CD4-positive, alpha-beta T cell treated with Interleukin-1 beta for 1 hour (primary cell): ENCODE data around the gene RAMACL.
"Not testable (repeated sequence)": the region's sequence is repeated elsewhere in the genome, so short reads cannot be mapped to it uniquely, and the experiment has no call there.

Source experiments
- DNase-seq, 2 donors: peaks; one replicate each; pipeline ENCODE4 v3.0.0-alpha.2; 2020 to 2022

Gene RAMACL

DNA sequence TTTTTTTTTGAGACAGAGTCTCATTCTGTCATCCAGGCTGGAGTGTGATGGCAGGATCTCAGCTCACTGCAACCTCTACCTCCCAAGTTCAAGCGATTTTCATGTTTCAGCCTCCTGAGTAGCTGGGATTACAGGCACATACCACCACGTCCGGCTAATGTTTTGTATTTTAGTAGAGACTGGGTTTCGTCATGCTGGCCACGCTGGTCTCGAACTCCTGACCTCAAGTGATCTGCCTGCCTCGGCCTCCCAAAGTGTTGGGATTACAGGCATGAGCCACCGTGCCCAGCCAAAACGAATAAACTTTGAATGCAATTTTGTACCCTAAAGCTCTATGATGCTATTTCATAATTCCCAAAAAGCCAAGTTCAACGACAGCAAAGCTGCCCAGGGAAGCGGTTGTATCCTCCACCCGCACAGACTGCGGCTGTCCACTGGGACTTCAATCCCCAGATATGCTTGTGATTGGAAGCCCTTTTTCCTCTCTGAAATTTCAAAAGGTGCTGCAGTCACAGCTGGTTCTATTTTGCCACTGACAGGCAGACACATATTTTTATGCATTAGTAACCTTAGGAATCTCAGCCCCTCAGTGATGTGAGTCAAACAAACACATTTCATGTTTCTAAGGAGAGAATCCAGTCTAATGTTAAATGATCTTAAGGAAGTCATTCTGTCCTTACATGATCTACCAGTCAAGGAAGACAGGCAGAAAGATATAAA lies 8.7 kb upstream of the RAMACL start:
- no peak for DNase-seq

DNA sequence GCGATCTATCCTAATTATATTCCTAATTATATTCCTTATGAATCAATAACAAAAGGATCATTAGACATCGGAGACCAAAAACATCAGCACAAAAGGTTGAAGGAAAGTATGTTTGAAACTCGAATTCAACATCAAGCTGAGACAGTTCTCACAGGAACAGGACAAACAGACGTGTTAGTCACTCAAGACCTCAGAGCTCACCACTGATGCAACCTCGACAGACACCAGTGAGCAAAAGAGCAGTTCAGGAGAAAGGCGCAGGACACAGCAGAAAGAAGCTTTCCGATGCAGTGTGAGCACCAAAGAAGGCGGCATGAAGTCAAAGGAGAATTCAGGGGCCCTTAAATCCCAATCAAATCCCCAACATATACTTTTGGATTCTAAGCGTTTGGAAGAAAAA lies 6.3 kb upstream of the RAMACL start:
- DNase-seq, result no peak

DNA sequence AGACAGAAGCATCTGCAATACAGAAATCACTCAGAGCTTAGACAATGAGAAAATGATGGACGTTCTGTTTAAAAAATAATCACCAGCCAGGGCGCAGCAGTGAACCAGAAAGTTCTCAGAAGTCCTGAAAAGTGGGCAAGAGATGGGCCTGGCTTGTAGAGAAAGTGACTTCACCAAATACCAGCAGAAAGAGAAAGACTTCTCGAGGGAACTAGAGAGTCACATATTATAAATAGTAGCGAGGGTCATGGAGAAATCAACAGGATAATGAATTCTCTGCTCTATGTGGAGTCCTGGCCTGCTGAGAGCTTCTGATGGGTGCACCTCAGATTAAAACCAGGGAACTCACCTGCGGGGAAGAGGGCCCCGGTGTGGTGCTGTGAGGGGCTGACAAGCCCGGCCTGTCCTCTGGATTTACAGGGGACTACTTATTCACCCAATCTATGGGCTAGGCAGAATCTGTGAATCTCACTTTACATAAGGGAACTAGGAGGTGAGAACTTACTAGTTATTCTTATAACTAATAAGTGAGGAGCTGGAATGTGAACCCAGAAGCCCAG lies 5.6 kb upstream of the RAMACL start:
- DNase-seq, result no peak

DNA sequence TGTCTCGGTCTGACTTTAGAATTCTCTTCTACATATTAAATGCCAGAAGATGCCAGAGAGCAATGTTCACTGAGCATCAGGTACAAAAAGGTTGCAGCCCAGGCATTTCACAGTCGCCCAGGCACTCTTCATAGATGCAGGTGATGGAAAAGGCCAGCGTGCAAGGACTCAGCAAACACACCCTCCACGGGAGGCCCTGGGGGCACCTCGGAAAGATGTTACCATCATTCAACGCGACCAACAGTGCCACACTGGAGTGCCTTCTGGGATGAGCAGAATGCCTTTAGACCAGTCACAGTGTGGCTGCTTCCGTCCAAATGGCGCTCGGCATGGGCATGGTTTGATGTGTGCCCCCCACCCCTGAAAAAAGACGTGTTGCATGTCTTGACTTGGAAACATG lies 4.5 kb upstream of the RAMACL start:
- no peak for DNase-seq

DNA sequence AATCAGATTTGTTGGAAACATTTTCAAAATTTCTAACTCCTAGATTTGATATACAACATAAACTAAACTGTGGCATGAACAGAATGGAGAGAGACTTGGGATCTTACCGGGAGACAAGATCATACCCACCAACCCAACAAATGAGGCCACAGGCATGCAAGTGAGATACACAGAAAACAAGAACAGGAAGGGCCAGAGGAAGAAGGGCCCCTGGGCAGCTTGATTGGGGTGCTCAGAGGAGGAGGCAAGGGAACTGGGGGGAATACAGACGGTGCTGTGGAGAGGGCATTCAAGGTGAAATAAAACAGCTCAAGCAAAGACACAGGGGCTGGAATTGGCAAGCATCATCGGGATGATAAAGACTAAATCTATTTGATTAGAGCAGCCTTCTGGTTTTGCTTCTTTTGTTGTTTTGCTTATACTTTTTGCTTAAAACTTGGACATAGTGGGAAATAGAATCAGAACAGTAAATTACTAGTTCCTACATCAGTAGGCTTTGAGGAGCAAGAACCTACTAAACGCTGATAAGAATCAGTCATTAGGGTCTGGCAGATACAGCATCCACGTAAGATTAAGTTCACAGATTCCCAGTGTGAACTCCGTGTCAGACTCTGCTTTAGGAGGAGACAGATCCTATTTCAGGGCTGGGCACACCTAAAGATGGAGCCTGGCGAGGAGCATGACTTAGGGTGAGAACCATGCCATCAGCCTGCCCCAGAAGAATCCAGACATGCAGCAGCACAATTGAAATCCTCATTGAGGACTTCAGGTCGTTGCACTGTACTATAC lies 3.5 kb upstream of the RAMACL start:
- no peak for DNase-seq

DNA sequence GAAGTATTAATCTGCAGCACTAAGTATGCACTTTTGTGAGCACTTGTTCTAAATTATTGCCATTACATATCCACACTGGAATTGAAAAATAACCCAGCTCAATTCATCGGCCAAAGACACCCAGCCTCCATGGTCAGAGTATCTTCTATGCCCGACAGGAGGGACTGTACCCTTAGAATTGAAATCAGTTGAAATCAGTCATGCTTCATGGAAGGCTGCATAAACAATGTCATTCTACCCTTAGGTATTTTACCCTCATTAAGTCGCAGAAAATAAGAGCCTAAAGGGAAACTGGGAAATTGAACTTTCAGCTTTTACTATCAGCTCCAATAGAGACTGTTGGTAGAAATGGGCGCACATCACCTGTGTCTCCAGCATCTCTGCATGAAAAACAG lies 2.9 kb upstream of the RAMACL start:
- DNase-seq, result no peak

DNA sequence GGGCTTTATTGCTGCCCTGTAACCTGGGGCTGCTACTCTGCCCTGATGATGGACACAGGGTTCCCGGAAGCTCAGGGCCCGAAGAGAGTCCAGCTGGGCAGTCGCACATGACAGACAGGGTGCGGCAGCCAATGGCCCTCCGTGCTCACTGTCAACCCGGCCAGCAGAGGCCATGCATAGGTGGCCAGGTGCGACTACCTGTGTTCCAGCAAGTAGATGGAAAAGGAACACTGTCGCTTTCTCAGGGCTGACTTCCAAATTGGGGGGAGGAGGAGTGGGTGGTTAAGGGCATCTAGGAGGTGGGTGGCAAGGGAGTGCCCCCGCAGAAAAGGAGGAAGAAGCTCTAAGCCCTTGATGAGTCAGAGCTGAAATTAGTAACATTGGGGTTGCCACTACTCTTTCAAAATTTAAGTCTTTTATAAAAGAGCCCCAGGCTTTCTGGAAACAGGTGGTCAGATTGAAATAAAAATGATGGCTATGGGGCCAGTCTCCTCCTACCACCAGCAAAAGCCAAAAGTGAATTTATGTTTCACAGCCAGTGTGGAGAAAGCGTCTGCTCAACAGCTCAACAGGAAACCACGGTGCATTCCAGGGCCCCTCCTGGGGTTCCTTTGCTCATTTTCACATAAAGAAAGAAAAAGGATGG lies 2.3 kb upstream of the RAMACL start:
- DNase-seq, result peak in 1 of 2 donors; percentile 23

DNA sequence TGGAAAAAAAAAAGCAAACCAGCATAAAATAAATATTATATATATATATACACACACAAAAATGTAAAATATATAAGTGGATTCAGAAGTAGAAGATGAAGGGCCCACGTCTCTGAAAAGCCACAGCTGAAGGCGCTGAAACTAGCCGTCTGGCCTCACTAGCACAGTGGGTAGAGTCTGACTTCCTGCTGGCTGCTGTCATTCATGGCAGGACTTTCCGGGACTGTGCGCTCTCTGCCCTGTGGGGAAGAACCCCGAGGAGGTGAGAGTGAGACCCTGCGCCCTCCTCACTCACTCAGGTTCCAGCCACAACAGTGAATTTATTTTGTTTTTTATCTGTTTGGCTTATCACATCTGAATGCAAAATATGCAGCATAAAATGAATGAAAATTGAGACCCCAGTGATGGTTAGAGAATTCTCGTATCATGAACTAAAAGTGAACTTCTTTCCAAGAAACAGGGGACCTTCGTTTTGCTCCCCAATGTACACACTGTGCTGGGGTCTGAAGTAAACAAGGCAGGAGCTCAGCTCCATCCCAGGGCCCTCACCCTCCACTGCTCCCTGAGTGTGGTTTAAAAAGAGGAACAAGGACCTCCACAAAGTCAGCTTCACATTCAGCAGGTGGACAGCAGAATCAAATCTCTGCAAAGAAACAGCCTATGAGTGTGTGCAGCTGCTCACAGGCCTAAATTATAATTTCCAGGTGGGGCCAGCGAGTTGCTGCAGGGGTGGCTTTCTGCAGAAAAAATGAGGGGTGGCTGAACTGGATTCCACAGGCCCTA lies 1.3 kb upstream of the RAMACL start:
- DNase-seq, result peak in 1 of 2 donors; percentile 29

DNA sequence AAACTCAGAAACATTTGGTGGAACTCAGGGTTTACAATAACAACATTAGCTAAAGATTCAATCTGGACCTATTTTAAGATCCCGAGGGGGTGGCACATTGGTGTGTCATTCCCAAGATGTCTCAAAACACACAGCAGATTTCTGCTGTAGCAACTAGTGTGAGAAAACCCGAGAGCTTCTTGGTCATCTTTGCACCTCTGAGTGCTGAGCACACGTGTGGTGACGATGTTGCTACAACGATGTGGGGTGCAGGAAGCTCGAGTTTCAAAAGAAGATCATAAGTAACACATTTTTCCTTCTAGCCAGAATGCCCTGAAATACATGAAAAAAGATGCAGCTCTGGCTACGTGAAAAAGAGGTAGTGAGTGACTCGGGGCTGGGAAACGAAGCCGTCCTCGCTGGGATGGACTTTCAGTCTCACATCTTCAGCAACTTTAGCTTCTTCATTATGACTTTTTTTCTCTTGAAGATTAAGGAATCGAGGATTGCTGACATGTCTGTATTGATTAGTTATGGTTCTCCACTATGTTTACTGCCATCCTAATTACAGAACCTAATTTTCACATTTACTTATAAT lies 1.5 kb downstream of the RAMACL start:
- DNase-seq, result no peak

DNA sequence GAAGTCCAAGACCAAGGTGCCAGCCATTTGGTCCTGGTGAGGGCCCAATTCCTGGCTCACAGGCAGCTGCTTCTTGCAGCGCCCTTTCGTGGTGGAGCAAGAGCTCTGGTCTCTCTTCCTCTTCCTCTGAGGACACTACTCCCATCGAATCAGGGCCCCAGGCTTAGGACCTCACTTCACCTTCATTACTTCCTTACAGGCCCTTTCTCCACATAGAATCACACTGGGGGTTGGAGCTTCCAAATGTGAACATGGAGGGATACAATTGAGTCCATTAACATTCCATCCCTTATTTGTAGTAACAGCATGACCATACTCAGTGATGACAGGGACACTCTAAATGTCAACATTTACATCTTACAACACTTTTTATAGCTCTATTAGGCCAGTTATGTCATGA lies 2.3 kb downstream of the RAMACL start:
- DNase-seq, result no peak

DNA sequence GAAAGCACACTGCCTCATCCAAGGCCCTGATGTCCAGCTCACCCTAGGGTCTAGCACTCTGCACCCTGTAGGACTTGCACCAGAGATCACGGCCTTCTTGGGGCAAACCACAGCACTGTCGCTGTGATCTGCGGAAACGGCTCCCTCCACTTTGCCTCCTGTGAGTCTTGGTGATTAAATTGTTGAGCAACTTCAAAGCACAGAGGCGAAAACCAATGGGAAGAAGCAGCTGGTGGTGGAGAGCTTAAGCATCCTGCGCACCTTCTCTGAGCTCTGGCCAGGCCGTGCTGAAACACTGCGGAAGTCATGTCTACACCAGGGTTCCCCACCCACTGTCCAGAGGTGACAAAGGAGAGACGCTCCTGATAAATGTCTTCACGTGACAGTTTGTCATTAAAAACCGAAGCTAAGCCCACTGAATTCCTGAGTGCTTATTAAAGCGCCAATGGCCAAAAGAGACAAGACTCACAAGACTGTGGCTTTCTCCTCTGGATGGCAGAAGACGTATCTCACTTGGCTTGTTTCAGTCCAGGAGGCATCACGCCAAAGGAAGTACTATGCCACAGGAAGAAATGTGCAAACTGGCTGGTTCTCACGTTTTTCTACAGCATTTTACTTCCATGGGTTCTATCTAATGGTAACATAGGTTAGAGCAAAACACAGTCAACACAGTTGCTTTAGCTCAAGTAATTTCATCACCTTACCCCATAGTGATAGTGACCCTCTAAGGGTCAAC lies 3.1 kb downstream of the RAMACL start:
- DNase-seq, result no peak

DNA sequence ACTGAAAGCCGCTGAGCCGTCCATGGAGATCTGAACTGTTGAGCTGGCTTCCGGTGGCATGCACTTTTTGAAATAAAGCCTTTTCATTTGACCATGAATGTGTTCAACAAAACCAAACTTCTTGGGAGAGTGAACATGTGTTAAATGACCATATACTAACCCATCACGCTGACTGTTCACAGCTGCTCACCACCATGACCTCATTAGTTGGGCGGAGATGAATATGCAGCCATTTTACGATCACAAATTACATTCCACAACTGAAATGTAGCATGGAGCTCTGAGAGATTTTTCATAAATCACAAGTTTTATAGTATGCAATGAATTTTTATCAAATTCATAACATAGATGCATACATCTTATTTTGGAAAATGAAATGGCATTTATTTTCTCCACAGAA lies 4.2 kb downstream of the RAMACL start:
- DNase-seq, result no peak

DNA sequence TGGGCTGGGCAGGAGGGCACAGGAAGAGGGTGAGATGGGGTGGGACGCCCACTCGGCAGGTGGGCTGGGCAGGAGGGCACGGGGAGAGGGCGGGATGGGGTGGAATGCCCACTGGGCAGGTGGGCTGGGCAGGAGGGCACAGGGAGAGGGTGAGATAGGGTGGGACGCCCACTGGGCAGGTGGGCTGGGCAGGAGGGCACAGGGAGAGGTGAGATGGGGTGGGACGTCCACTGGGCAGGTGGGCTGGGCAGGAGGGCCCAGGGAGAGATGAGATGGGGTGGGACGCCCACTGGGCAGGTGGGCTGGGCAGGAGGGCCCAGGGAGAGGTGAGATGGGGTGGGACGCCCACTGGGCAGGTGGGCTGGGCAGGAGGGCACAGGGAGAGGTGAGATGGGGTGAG lies 4.7 kb downstream of the RAMACL start:
- DNase-seq, result not testable (repeated sequence)

DNA sequence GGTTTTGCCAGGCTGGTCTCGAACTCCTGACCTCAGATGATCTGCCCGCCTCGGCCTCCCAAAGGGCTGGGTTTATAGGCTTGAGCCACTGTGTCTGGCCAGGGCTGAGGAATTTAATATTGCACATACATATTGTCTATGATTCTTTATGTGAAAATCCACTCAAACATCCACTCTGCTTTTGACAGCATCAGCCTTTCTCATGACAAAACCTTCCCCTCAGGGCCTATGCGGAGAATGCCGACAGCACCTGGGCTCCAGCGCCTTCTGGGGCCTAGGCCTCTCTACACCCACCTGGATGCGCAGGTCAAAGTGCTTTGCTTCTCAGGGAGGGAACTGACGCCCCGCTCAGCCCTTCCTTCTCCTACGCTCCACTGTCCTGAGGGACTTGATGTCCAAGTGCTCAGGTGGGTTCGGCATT lies 5.4 kb downstream of the RAMACL start:
- DNase-seq, result no peak

DNA sequence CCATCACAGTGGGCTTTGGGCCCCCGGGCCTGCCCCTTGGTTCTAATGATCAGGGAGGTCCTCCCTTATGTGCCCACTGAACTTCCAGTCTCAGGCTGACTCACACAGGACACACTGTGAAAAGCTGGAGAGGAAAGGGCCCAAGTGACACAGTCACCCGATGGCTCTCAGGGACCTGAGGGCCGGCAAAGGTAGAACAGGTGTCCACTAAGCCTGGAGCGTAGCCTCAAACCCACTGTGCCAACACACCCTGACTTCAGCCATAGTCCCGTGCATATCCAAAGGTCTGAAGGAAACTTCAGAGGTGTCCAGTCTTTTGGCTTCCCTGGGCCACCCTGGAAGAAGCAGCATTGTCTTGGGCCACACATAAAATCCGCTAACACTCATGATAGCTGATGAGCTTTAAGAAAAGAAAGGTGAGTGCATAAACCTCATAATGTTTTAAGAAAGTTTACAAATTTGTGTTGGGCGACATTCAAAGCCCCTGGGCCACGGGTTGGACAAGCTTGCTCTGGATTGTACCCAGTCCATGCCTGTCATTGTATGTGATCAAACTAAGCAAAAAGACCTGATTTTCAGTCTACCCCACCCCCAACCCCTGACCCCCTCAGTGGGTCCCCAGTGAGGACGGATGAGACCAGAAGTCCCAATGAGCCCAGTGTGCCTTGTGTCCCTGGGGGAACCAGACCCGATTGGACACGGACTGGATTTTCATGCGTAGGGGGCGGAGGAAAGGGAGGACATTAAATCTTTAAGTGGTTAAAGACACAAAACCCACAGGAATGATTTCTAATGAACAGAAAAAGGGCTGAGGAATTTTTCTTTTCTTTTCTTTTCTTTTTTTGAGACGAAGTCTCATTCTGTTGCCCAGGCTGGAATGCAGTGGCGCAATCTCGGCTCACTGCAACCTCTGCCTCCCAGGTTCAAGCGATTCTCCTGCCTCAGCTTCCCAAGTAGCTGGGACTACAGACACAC lies 6.1 kb downstream of the RAMACL start:
- no peak for DNase-seq

DNA sequence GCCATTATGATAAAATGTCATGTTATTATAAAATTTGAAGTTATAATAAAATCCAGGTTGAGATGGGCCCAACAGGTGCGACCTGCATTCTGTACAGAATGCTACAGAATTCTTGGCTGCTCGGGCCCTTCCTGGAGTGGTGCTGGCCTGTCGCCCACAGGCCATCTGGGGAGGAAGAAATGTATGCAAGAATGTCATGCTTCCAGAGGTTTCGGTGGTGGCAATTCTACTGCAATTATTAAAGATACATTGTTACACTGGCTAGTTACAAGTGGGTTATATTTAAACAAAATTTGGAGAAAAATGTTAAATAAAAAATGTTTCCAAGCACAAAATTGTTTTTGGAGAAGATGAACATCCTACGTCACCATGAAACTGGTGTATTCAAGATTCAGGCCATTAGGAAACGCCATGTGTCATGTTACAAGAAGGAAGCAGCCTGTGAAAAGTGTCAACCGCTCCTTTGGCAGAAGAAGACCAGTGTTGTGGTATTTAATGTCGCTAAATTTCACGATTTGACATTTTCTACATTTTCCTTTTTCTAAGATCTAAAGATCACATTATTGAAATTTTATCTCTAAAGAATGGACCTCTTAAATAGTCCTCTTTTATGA lies 7.1 kb downstream of the RAMACL start:
- DNase-seq, result no peak

DNA sequence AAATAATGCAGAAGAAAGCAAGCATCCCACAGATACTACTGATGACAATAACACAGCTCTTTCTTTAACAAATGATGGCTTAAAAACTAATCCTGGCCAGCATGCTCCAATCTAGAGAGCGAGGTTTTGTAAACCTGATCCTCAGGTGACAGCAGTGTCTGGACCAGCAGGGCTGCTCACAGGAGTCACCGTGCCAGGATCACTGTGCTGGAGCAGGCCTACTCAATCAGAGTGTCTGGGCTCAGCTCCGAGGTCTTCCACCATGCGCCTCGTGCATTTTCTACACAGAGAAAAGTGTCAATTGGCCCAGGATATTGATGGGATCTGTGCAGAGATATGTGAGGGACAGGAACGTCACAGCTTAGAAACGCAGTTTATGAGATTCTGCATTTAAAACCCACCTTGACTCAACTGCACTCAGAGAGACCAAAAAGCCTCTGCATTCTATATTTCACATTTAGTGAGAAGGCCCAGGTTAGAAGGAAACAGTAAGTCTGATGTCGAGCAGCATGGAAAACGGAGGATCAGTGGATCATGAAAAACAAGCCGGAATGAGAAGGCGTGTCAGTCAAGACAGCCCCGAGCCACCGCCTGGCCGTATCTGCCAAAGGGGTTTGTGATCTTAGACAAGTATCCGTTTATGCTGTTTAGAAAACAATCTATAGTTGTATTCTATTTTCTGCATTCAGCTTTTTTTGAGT lies 7.8 kb downstream of the RAMACL start:
- no peak for DNase-seq

DNA sequence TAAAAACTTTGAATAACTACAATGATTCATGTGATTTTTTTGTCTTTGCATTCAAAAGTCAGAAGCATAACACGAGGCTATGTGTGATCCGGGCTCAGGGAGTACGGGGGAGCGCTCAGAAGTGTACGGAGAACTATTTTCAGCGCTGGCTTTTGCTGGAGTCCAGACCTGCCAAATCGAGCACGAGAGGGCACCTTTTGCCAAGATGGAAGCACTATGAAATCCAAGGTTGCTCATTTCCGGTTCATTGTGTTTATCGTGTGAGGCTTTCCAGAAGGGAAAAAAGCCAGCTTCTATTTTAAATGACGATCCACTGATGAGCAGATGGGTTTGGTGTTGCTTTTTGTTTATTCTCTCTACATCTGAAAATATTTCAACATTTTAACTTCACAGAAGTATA lies 11.3 kb downstream of the RAMACL start:
- DNase-seq, result no peak

DNA sequence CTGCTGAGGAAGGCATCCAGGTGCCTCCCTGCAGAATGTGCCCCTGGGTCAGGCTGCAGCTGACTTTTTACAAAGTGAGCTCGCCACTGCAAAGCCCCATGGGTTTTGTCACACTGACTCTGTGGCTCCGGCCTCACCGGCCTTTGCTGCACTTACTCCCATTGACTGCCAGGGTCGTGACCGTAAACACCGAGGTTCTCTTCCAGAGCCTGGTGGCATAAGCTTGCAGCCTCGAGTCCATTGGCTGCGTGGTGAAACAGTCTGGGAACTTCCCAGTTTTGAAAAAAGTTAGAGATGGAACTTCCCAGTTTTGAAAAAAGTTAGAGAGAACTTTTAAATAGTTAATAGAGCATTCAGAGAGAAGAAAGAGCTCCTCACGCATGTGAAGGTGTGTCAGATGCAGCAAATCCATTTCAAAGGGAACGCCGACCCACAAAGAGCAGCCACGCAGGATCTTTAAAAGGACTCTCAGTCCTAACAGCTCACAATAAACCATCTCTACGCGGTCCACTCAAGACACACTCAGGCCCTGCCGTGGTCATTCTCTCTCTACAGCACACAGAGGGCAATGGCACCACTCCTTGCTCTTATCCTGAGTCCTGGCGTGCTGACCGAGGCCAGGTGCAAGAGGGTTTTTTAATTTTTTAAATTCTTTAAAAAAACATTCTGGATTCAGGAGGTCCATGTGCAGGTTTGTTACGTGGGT lies 12.8 kb downstream of the RAMACL start:
- DNase-seq, result no peak
